ENCODE results near the gene GFER.

GFER gene

DNA sequence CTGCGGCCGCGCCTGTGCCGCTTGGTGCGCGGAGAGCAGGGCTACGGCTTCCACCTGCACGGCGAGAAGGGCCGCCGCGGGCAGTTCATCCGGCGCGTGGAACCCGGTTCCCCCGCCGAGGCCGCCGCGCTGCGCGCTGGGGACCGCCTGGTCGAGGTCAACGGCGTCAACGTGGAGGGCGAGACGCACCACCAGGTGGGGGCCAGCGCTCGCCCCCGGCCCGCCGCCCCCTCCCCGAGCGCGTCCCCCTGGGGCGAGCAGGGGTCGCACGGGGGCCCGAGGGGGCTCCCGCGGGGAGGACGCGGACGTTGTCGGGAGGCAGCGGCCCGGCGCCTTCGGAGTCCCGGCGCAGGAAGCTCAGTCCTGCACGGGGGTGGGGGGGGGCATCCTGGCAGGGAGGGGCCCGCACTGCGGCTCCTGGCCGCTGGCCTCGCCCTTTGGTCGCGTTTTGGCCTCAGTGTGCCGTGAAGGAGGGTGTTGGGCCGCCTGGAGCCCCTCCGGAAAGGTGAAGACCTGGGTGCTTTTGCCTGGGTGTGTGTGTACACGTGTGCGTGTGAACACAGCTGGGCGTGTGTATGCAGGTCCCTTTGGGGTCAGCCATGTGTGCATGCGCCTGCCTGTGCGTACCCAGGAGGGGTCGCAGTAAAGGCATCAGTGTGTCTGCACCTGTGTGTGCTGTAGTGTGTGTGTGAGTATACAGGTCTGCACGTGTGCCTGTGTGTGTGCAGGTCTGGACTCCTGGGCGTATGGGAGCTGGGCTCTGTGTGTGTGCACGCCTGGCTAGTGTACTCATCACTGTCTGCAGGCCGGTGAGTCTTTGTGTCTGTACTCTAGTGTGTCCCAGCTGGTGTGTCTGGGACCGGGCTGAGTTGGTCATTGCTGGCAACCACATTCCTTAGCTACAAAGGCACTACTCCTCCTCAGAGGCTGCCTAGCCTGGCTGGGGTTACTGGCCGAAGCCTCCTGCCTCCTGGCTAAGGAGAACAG is 43.3 kb downstream of the GFER start:
- peak in 1 of 2 donors; percentile 6 for DNase-seq

GRCh38 chr16:2028146-2028545 is 44.2 kb downstream of the GFER start:
- DNase-seq, result no peak

DNA sequence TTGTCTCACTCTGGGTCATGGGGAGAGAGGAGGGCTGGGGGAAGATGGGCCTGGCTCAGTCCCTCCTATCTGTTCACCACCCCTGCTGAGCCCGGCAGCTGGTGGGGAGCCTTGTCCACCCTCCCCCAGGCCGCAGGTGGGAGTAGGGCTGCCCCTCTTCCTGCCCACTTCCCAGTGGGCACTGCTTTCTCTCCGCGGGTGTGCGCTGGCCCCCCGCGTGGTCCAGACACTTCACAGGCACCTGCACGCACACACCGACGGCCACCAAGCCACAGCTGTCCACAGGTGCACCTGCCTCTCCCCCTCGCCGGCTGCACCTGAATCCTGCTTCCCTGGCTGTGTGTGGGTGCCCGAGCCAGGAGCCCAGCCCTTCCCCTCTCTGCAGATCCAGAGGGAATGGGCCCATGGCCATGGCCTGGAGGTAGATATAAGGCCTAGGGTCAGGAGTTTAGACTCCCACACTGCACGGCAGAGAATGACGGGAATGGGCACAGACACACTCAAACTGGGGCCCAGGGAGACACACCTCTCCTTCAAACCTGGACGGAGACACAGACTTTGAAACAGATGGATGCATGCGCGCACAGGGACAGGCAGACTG is 44.7 kb downstream of the GFER start:
- no peak for DNase-seq

- DNase-seq, result no peak
These were observed 45.4 kb downstream of the GFER start for GRCh38 chr16:2029350-2029749.

DNA sequence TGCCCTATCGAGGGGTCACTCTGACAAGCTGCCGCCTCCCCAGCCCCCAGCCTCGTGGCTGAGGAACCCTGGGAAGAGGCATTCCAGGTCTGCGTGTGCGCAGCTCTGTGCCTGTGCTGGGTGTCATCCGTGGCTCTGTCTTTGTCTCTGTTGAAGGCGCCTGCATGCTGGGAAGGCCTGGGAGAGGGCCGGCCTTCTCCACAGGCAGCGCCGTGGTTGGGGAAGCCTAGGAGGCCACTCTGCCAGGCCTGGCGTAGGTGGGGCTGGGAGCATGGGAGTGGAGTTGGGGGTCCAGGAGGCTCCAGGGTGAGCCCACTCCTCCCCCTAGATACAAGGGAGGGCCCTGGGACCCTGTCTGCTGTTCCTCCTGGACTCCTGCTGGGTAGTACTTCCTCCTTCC is 46.0 kb downstream of the GFER start:
- no peak for DNase-seq

GRCh38 chr16:2031081-2031577 is 47.1 kb downstream of the GFER start:
- DNase-seq, result no peak

GRCh38 chr16:2032285-2033056 is 48.5 kb downstream of the GFER start:
- no peak for DNase-seq

GRCh38 chr16:2033057-2033908 is 49.3 kb downstream of the GFER start:
- DNase-seq, result peak in 1 of 2 donors; percentile 16

- peak in 1 of 2 donors; percentile 50 for DNase-seq
These were observed 50.1 kb downstream of the GFER start for GRCh38 chr16:2033909-2034695.

GRCh38 chr16:2034696-2035430 is 50.9 kb downstream of the GFER start:
- DNase-seq, result no peak

GRCh38 chr16:2035431-2036199 is 51.6 kb downstream of the GFER start:
- DNase-seq, result no peak

GRCh38 chr16:2036200-2036966 is 52.4 kb downstream of the GFER start:
- DNase-seq, result no peak

GRCh38 chr16:2037115-2037514 is 53.1 kb downstream of the GFER start:
- DNase-seq, result no peak
